NCI-H2227 treated with DMSO at 0.1 percent for 48 hours (cell line): ENCODE results near the gene MIX23.
A peak's percentile ranks its signal among the peaks of the same experiment; 100 is the strongest.

Experiments
- DNase-seq: peaks from one replicate; lab custom pipeline; 2025; lab: John Stamatoyannopoulos, UW

The MIX23 gene

GRCh38 chr3:122382888-122383666, at the start of gene MIX23:
TSS of gene MIX23 (minus strand) at chr3:122383231. CDS start at chr3:122383224, 7 bp downstream.
- peak; percentile 74 for DNase-seq

GRCh38 chr3:122430371-122430770, 47.3 kb upstream of the MIX23 start:
- no peak for DNase-seq

GRCh38 chr3:122427857-122428471, 44.9 kb upstream of the MIX23 start:
- no peak for DNase-seq

GRCh38 chr3:122421836-122422235, 38.8 kb upstream of the MIX23 start:
- no peak for DNase-seq

- no peak for DNase-seq
Measured at GRCh38 chr3:122421101-122421500, 38.1 kb upstream of the MIX23 start.

GRCh38 chr3:122416966-122417365, 33.9 kb upstream of the MIX23 start:
- no peak for DNase-seq

GRCh38 chr3:122415762-122416654, 33.0 kb upstream of the MIX23 start, which contains the start of gene WDR5B:
TSS of gene WDR5B (minus strand) at chr3:122416062. CDS start at chr3:122415528, 534 bp downstream.
- DNase-seq, result no peak

- no peak for DNase-seq
Measured at GRCh38 chr3:122415104-122415744, 32.2 kb upstream of the MIX23 start.

GRCh38 chr3:122414391-122414790, 31.4 kb upstream of the MIX23 start:
- no peak for DNase-seq

- DNase-seq, result no peak
Measured at GRCh38 chr3:122410639-122411038, 27.6 kb upstream of the MIX23 start.

- no peak for DNase-seq
Measured at GRCh38 chr3:122410111-122410510, 27.1 kb upstream of the MIX23 start.

- no peak for DNase-seq
Measured at GRCh38 chr3:122409446-122409845, 26.4 kb upstream of the MIX23 start.

- no peak for DNase-seq
Measured at GRCh38 chr3:122407946-122408345, 24.9 kb upstream of the MIX23 start.

GRCh38 chr3:122406198-122406597, 23.2 kb upstream of the MIX23 start:
- no peak for DNase-seq

- no peak for DNase-seq
Measured at GRCh38 chr3:122405015-122405414, 22.0 kb upstream of the MIX23 start.

GRCh38 chr3:122403489-122403888, 20.5 kb upstream of the MIX23 start:
- no peak for DNase-seq

- no peak for DNase-seq
Measured at GRCh38 chr3:122398920-122399319, 15.9 kb upstream of the MIX23 start.

GRCh38 chr3:122397201-122397600, 14.2 kb upstream of the MIX23 start:
- DNase-seq, result no peak

GRCh38 chr3:122396511-122396910, 13.5 kb upstream of the MIX23 start:
- DNase-seq, result no peak

- no peak for DNase-seq
Measured at GRCh38 chr3:122395582-122395981, 12.6 kb upstream of the MIX23 start.

- DNase-seq, result no peak
Measured at GRCh38 chr3:122394173-122394572, 11.1 kb upstream of the MIX23 start.
